Mammary epithelial cell (primary cell): ENCODE data around the gene SIK2.

Experiments
- CTCF ChIP-seq, 2 donors: IDR thresholded peaks in 1 of 2; conservative IDR thresholded peaks in 1 of 2; 2 replicates each; pipeline ENCODE4 v1.5.1; 2011 to 2012; ENCODE audit warnings: inconsistent platforms in 2 of 2, low read length in 2 of 2, mild to moderate bottlenecking in 2 of 2, control low read depth in 1 of 2, low read depth in 1 of 2; ENCODE audit not compliant: insufficient read depth in 1 of 2; ENCODE audit errors: extremely low read depth in 1 of 2
- EZH2 ChIP-seq: IDR thresholded peaks from 2 replicates; pipeline ENCODE4 v1.6.1; 2012; ENCODE audit warnings: low read length, inconsistent platforms, borderline replicate concordance

- TF ChIP-seq CTCF (conservative IDR thresholded peaks at IDR 0.05 in 1 of 2, IDR thresholded peaks at IDR 0.05 in 1 of 2; ENCODE audit: extremely low read depth in 1 of 2, insufficient read depth in 1 of 2, low read depth in 1 of 2, low read length in 2 of 2) (no peak), EZH2 (no peak)
These were observed 116.2 kb downstream of the SIK2 start for GRCh38 chr11:111718436-111718835.
